HepG2 (cell line): Measurements from ENCODE around the gene ENPP1. TPM values are rescaled to one million over a fixed set of nuclear protein-coding genes. Genes with fewer than 3 reads are reported as not detected.

Source experiments
- ARNTL ChIP-seq: sonication (generic); formaldehyde crosslinking; IDR thresholded peaks from 2 replicates; pipeline ENCODE4 v1.4.0; 2020; ENCODE audit warnings: mild to moderate bottlenecking, missing genetic modification reagents
- CENPT ChIP-seq: sonication (generic); formaldehyde crosslinking; IDR thresholded peaks from 2 replicates; pipeline ENCODE4 v1.8.0; 2022; ENCODE audit warnings: low read depth, mild to moderate bottlenecking, moderate library complexity, missing genetic modification reagents
- ETV5 ChIP-seq: IDR thresholded peaks from 2 replicates; pipeline ENCODE4 v1.6.1; 2018; ENCODE audit warnings: missing biosample characterization, missing genetic modification reagents, inconsistent platforms, borderline replicate concordance
- GFI1 ChIP-seq: sonication (generic); formaldehyde crosslinking; IDR thresholded peaks from 2 replicates; pipeline ENCODE4 v1.5.0; 2020; ENCODE audit warnings: missing genetic modification reagents, mild to moderate bottlenecking, borderline replicate concordance
- HOMEZ ChIP-seq: IDR thresholded peaks from 2 replicates; pipeline ENCODE4 v1.6.1; 2016; ENCODE audit warnings: low read depth
- MLX ChIP-seq: IDR thresholded peaks from 2 replicates; pipeline ENCODE4 v1.6.1; 2016
- MYPOP ChIP-seq: sonication (generic); formaldehyde crosslinking; IDR thresholded peaks from 2 replicates; pipeline ENCODE4 v1.8.1; 2023; ENCODE audit warnings: mild to moderate bottlenecking, moderate library complexity, missing genetic modification reagents
- RFX1 ChIP-seq: fragments of 450-650 bp; IDR thresholded peaks from 2 replicates; pipeline ENCODE4 v1.6.1; 2017
- SMYD3 ChIP-seq: sonication (generic); formaldehyde crosslinking; IDR thresholded peaks from 2 replicates; pipeline ENCODE4 v1.8.1; 2023; ENCODE audit warnings: mild to moderate bottlenecking, missing genetic modification reagents
- SOX5 ChIP-seq: IDR thresholded peaks from 2 replicates; pipeline ENCODE4 v1.6.1; 2016; ENCODE audit warnings: borderline replicate concordance
- TBL1XR1 ChIP-seq: fragments of 150-350 bp; IDR thresholded peaks from 2 replicates; pipeline ENCODE4 v1.6.1; 2014; ENCODE audit warnings: borderline replicate concordance, low read length; ENCODE audit not compliant: partially characterized antibody
- TFAP4 ChIP-seq: sonication (generic); IDR thresholded peaks from 2 replicates; pipeline ENCODE4 v1.6.1; 2016; ENCODE audit warnings: low read depth, borderline replicate concordance
- TSC22D2 ChIP-seq: sonication (generic); formaldehyde crosslinking; IDR thresholded peaks from 2 replicates; pipeline ENCODE4 v1.5.1; 2020; ENCODE audit warnings: missing genetic modification reagents, mild to moderate bottlenecking, borderline replicate concordance
- YEATS2 ChIP-seq: sonication (generic); formaldehyde crosslinking; IDR thresholded peaks from 2 replicates; pipeline ENCODE4 v1.4.0; 2020; ENCODE audit warnings: missing genetic modification reagents, borderline replicate concordance
- ZNF225 ChIP-seq: sonication (generic); formaldehyde crosslinking; IDR thresholded peaks from 2 replicates; pipeline ENCODE4 v1.4.0; 2020; ENCODE audit warnings: mild to moderate bottlenecking, missing genetic modification reagents
- ZNF30 ChIP-seq: sonication (generic); formaldehyde crosslinking; IDR thresholded peaks from 2 replicates; pipeline ENCODE4 v1.5.0; 2020; ENCODE audit warnings: mild to moderate bottlenecking, missing genetic modification reagents
- ZNF414 ChIP-seq: sonication (generic); formaldehyde crosslinking; IDR thresholded peaks from 2 replicates; pipeline ENCODE4 v1.5.0; 2020; ENCODE audit warnings: missing genetic modification reagents
- ZNF549 ChIP-seq: sonication (generic); formaldehyde crosslinking; IDR thresholded peaks from 2 replicates; pipeline ENCODE4 v1.5.0; 2020; ENCODE audit warnings: missing genetic modification reagents
- ZNF609 ChIP-seq: sonication (generic); formaldehyde crosslinking; IDR thresholded peaks from 2 replicates; pipeline ENCODE4 v1.4.0; 2020; ENCODE audit warnings: mild to moderate bottlenecking, missing genetic modification reagents, borderline replicate concordance
- ZNF746 ChIP-seq: sonication (generic); formaldehyde crosslinking; IDR thresholded peaks from 2 replicates; pipeline ENCODE4 v1.8.0; 2022; ENCODE audit warnings: mild to moderate bottlenecking, missing genetic modification reagents
- ZNF792 ChIP-seq: IDR thresholded peaks from 2 replicates; pipeline ENCODE4 v1.6.1; 2016
- ZSCAN9 ChIP-seq: IDR thresholded peaks from 2 replicates; pipeline ENCODE4 v1.6.1; 2016; ENCODE audit warnings: borderline replicate concordance
- polyA plus RNA-seq, 8 experiments: library from polyadenylated mRNA; depleted of rRNA in 3 of 8; stranded (reverse) in 7 of 8; unstranded in 1 of 8; fragments of >200 nt; fragmentation: Illumina TruSeq in 4 of 8; extraction: Trizol in 4 of 8; gene quantifications; 2 replicates each; pipeline versions ENCODE4 v1.2.1 to v1.2.3, GENCODE V29; 2011 to 2016; ENCODE audit warnings: low read depth in 4 of 8, missing spikeins in 1 of 8, mixed read lengths in 1 of 8; ENCODE audit not compliant: insufficient read depth in 1 of 8
- total RNA-seq, 5 experiments: library from RNA; depleted of rRNA; stranded (reverse); fragments of >200 nt; fragmentation: Illumina TruSeq; extraction: Trizol; gene quantifications; 2 replicates each; pipeline ENCODE4 v1.2.3, GENCODE V29; 2016; ENCODE audit warnings: low read depth in 1 of 5

The ENPP1 gene
- total and polyA plus RNA-seq, 2 of the 13 experiments (the other 11 are each of a cell fraction or from before 2014, with no cell fraction given): 56.5 to 160 TPM

- TF ChIP-seq ZNF609 (CRISPR knock-in tag) (peak; percentile 61), TFAP4 (peak; percentile 82; the same call in 1 of the 2 replicates), TBL1XR1 (peak; percentile 40), SMYD3 (CRISPR knock-in tag) (0 out of 2 replicates have a peak, but pooled peaks have one; percentile 28), ARNTL (CRISPR knock-in tag) (no peak), MLX (no peak; the same call in 1 of the 2 replicates), ZSCAN9 (CRISPR knock-in tag) (peak; percentile 71; the same call in 1 of the 2 replicates), MYPOP (CRISPR knock-in tag) (no peak), ZNF414 (CRISPR knock-in tag) (no peak), GFI1 (peak; percentile 53; the same call in 1 of the 2 replicates), RFX1 (peak; percentile 6; the same call in 1 of the 2 replicates), CENPT (CRISPR knock-in tag) (no peak), HOMEZ (peak; percentile 93), SOX5 (CRISPR knock-in tag) (peak; percentile 79), TSC22D2 (CRISPR knock-in tag) (no peak), ZNF30 (CRISPR knock-in tag) (no peak), ZNF746 (CRISPR knock-in tag) (no peak), ZNF225 (CRISPR knock-in tag) (no peak), YEATS2 (peak; percentile 33; the same call in 1 of the 2 replicates), ETV5 (CRISPR knock-in tag) (peak; percentile 78; the same call in 1 of the 2 replicates), ZNF549 (CRISPR knock-in tag) (no peak), ZNF792 (CRISPR knock-in tag) (peak; percentile 42; the same call in 1 of the 2 replicates)
Observed at GRCh38 chr6:131825946-131826345, 18.1 kb downstream of the ENPP1 start (continued).
